GM19023 (cell line): ENCODE results near the gene C1orf159.

Experiments used
- ATAC-seq: cut with Tn5 transposase; IDR thresholded peaks from one replicate; pipeline ENCODE4 v1.9.1; 2021; ENCODE audit warnings: mild to moderate bottlenecking, moderate library complexity; ENCODE audit not compliant: unreplicated experiment

The C1orf159 gene

GRCh38 chr1:1132956-1133750, 17.3 kb upstream of the C1orf159 start:
- ATAC-seq: no peak

GRCh38 chr1:1132042-1132950, 16.4 kb upstream of the C1orf159 start:
- no peak for ATAC-seq

GRCh38 chr1:1130206-1131120, 14.6 kb upstream of the C1orf159 start:
- no peak for ATAC-seq

- no peak for ATAC-seq
Measured at GRCh38 chr1:1129381-1129821, 13.5 kb upstream of the C1orf159 start.

- ATAC-seq: no peak
Measured at GRCh38 chr1:1128454-1129139, 12.7 kb upstream of the C1orf159 start.

GRCh38 chr1:1127551-1128451, 11.9 kb upstream of the C1orf159 start:
- ATAC-seq: no peak

GRCh38 chr1:1125945-1126344, 10.1 kb upstream of the C1orf159 start:
- no peak for ATAC-seq

GRCh38 chr1:1124786-1125642, 9.1 kb upstream of the C1orf159 start:
- no peak for ATAC-seq

- ATAC-seq: no peak
Measured at GRCh38 chr1:1124508-1124785, 8.6 kb upstream of the C1orf159 start.

- no peak for ATAC-seq
Measured at GRCh38 chr1:1123581-1124507, 8.0 kb upstream of the C1orf159 start.

- ATAC-seq: no peak
Measured at GRCh38 chr1:1122981-1123480, 7.1 kb upstream of the C1orf159 start.

- peak; percentile 48 for ATAC-seq
Measured at GRCh38 chr1:1122078-1122811, 6.4 kb upstream of the C1orf159 start.

- no peak for ATAC-seq
Measured at GRCh38 chr1:1121611-1122077, 5.8 kb upstream of the C1orf159 start.

- ATAC-seq: no peak
Measured at GRCh38 chr1:1120866-1121591, 5.1 kb upstream of the C1orf159 start.

GRCh38 chr1:1120096-1120495, 4.2 kb upstream of the C1orf159 start:
- ATAC-seq: no peak
